Skeletal muscle satellite cell (primary cell): ENCODE measurements around the gene TMIGD1.

Source experiments
- H3K27me3 ChIP-seq: 2 replicates; pipeline ENCODE4 v1.7.0; 2013; ENCODE audit warnings: low read length; ENCODE audit not compliant: control insufficient read depth, insufficient read depth
- H3K36me3 ChIP-seq: 2 replicates; pipeline ENCODE4 v1.7.0; 2013; ENCODE audit warnings: mild to moderate bottlenecking, control low read depth, low read length; ENCODE audit not compliant: insufficient read depth
- H3K4me1 ChIP-seq: 2 replicates; pipeline ENCODE4 v1.7.0; 2013; ENCODE audit warnings: low read length; ENCODE audit not compliant: control insufficient read depth, insufficient read depth
- H3K4me2 ChIP-seq: 2 replicates; pipeline ENCODE4 v1.7.0; 2013; ENCODE audit warnings: mild to moderate bottlenecking, low read length
- H3K4me3 ChIP-seq: 2 replicates; pipeline ENCODE4 v1.7.0; 2013; ENCODE audit warnings: low read length
- H3K9ac ChIP-seq: 2 replicates; pipeline ENCODE4 v1.7.0; 2013; ENCODE audit warnings: mild to moderate bottlenecking, low read depth, low read length, moderate library complexity
- H3K9me3 ChIP-seq: replicated peaks from 2 replicates; pipeline ENCODE4 v1.7.0; 2013; ENCODE audit warnings: mild to moderate bottlenecking, control low read depth, low read length

TMIGD1 gene

GRCh38 chr17:30299000-30299399 is 34.9 kb downstream of the TMIGD1 start:
- H3K4me1 ChIP-seq, result no peaks in the 10 kb centered on the region
- peaks cover 5% of the 10 kb centered on the region for H3K27me3 ChIP-seq
- no peaks in the 10 kb centered on the region for H3K36me3 ChIP-seq
- H3K4me3 ChIP-seq, result no peak overlapping the region
- H3K9me3 ChIP-seq, result no peaks in the 10 kb centered on the region
- no peak overlapping the region for H3K4me2 ChIP-seq
- H3K9ac ChIP-seq, result no peak overlapping the region

GRCh38 chr17:30297715-30298114 is 36.1 kb downstream of the TMIGD1 start:
- Histone ChIP-seq H3K9me3 (no peaks in the 10 kb centered on the region), H3K4me2 (no peak overlapping the region), H3K27me3 (peaks cover 7% of the 10 kb centered on the region), H3K4me1 (no peaks in the 10 kb centered on the region), H3K9ac (no peak overlapping the region), H3K4me3 (no peak overlapping the region), H3K36me3 (no peaks in the 10 kb centered on the region)

GRCh38 chr17:30296499-30297080 is 37.3 kb downstream of the TMIGD1 start:
- Histone ChIP-seq H3K27me3 (peaks cover 7% of the 10 kb centered on the region), H3K4me1 (peaks cover 6% of the 10 kb centered on the region), H3K9ac (no peak overlapping the region), H3K4me2 (no peak overlapping the region), H3K36me3 (no peaks in the 10 kb centered on the region), H3K9me3 (no peaks in the 10 kb centered on the region), H3K4me3 (no peak overlapping the region)

- H3K9me3 ChIP-seq, result no peaks in the 10 kb centered on the region
- H3K27me3 ChIP-seq, result peaks cover 7% of the 10 kb centered on the region
- H3K36me3 ChIP-seq, result peaks cover 13% of the 10 kb centered on the region
- peaks cover 13% of the 10 kb centered on the region for H3K4me1 ChIP-seq
- H3K4me3 ChIP-seq, result peak overlapping the region; percentile 81
- peak overlapping the region; percentile 86 for H3K4me2 ChIP-seq
- H3K9ac ChIP-seq, result peak overlapping the region; percentile 88
These were observed 41.5 kb downstream of the TMIGD1 start for GRCh38 chr17:30292286-30292858.

- Histone ChIP-seq H3K4me1 (peaks cover 13% of the 10 kb centered on the region), H3K27me3 (peaks cover 7% of the 10 kb centered on the region)
These were observed 42.1 kb downstream of the TMIGD1 start, which contains the start of gene BLMH for GRCh38 chr17:30291543-30292285. BLMH (minus strand) TSS chr17:30291944; CDS start chr17:30291819, 125 bp downstream.

GRCh38 chr17:30290696-30291542 is 42.9 kb downstream of the TMIGD1 start:
- peaks cover 7% of the 10 kb centered on the region for H3K27me3 ChIP-seq
- H3K9ac ChIP-seq, result peak overlapping the region; percentile 88
- peaks cover 13% of the 10 kb centered on the region for H3K4me1 ChIP-seq

More at GRCh38 chr17:30291543-30292285, 42.1 kb downstream of the TMIGD1 start, which contains the start of gene BLMH:
- Histone ChIP-seq H3K9ac (peak within 1 kb of the TSS; percentile 88), H3K36me3 (peaks cover 20% of the 10 kb centered on the region), H3K4me2 (peak within 1 kb of the TSS; percentile 86), H3K4me3 (peak within 1 kb of the TSS; percentile 81), H3K9me3 (no peaks in the 10 kb centered on the region)

DNA sequence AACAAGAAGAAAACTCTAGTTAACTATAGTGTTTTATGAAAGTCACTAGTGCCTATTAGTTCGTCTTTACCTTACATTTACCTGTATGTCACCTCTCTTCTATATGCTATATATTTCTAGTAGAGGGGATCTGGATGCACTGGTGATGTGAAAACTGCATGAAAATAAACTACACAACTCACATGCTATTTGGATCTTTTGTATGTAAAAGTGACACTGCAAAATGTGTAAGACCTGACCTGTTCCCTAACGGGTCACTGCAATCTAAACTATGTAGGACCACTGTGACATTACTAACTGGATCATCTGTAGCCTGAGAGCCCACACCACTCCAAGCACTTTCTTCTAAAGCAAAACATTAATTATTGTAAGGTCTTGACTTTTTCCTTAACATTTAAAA is 43.8 kb downstream of the TMIGD1 start:
- H3K4me1 ChIP-seq, result peaks cover 13% of the 10 kb centered on the region
- peaks cover 7% of the 10 kb centered on the region for H3K27me3 ChIP-seq
- no peak overlapping the region for H3K4me3 ChIP-seq
- H3K36me3 ChIP-seq, result peaks cover 36% of the 10 kb centered on the region
- H3K9me3 ChIP-seq, result no peaks in the 10 kb centered on the region
- H3K4me2 ChIP-seq, result peak overlapping the region; percentile 86
- H3K9ac ChIP-seq, result no peak overlapping the region

More at GRCh38 chr17:30290696-30291542, 42.9 kb downstream of the TMIGD1 start:
- Histone ChIP-seq H3K36me3 (peaks cover 27% of the 10 kb centered on the region), H3K9me3 (no peaks in the 10 kb centered on the region), H3K4me3 (peak overlapping the region; percentile 81), H3K4me2 (peak overlapping the region; percentile 86)

GRCh38 chr17:30279156-30279555 is 54.7 kb downstream of the TMIGD1 start:
- Histone ChIP-seq H3K4me1 (no peaks in the 10 kb centered on the region), H3K4me3 (no peak overlapping the region), H3K9me3 (no peaks in the 10 kb centered on the region), H3K9ac (no peak overlapping the region), H3K36me3 (peaks cover 40% of the 10 kb centered on the region), H3K4me2 (no peak overlapping the region), H3K27me3 (no peaks in the 10 kb centered on the region)

- Histone ChIP-seq H3K9ac (no peak overlapping the region), H3K9me3 (no peaks in the 10 kb centered on the region), H3K4me3 (no peak overlapping the region), H3K27me3 (no peaks in the 10 kb centered on the region), H3K4me1 (no peaks in the 10 kb centered on the region), H3K36me3 (peaks cover 40% of the 10 kb centered on the region), H3K4me2 (no peak overlapping the region)
These were observed 55.8 kb downstream of the TMIGD1 start for GRCh38 chr17:30278032-30278431.

DNA sequence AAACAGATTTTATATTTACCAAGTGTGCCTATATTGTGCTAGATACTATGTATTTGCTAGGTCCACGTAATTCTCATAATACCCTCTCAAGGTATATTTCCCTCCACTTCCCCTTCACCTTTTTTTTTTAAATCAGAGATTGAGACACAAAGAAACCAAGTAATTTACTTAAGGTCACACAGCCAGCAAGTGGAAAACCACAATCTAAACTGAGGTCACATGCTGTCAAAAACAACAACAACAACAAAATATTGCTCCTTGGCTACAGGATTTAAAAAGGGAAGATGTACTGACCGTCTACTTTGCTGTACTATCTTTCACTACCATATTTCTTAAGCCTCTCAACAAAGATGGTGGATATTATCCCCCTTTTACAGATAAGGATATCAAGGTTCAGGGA is 57.9 kb downstream of the TMIGD1 start:
- Histone ChIP-seq H3K9me3 (no peaks in the 10 kb centered on the region), H3K36me3 (peaks cover 51% of the 10 kb centered on the region), H3K9ac (no peak overlapping the region), H3K27me3 (no peaks in the 10 kb centered on the region), H3K4me3 (no peak overlapping the region), H3K4me1 (peaks cover 4% of the 10 kb centered on the region), H3K4me2 (no peak overlapping the region)

GRCh38 chr17:30274887-30275286 is 59.0 kb downstream of the TMIGD1 start:
- Histone ChIP-seq H3K9me3 (no peaks in the 10 kb centered on the region), H3K27me3 (no peaks in the 10 kb centered on the region), H3K9ac (no peak overlapping the region), H3K36me3 (peaks cover 50% of the 10 kb centered on the region), H3K4me1 (peaks cover 4% of the 10 kb centered on the region), H3K4me2 (no peak overlapping the region), H3K4me3 (no peak overlapping the region)
